Measurements from ENCODE around the gene NF2.

Gene NF2

DNA sequence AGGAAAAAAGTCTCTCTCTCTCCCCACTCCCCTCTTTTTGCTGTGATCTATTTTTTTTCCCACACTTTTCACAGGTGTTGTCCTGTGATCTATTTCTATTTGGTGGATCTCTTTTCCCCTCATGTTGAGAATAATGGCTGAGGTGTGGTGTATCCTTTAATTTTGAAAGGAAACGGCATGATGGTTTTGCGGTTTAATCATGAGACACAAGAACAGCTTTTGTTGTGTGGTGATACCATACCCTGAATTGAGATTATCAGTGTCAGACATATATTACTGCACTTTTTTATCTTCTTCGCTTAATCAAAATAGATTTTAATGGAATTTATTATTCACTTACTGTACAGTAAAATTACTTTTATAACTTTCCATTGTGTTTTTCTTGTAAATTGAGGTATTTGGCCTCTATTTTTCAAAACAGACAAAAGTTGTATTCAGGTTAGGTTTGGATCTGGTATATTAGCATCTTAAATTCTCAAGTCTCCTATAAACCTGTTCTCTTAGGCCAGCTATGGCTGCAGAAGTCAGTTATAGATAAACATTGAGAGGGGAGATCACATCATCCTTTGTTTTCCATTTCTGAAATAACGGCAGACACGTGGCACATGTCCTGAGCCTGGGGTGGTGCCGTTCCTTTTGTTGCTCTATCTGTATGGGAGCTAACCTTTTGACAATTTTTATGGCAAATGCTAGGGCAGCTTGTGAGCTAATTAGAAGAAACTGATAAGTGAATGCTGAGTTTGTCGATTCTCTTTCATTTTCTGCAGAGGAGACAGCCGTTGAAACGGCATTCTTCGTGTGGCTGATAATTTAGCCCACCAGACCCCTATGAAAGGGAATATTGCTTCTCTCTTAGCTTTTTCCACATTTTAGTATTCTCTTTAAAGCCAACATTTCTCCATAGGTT lies 25.8 kb downstream of the NF2 start:
- H3K27ac ChIP-seq (ENCODE audit: low read depth, low read length), result no peak overlapping the region
- no peak overlapping the region for H4K5ac ChIP-seq (ENCODE audit: low read length)
- no peak overlapping the region for H2BK120ac ChIP-seq (ENCODE audit: low read depth, low read length)
- H3K27me3 ChIP-seq (ENCODE audit: insufficient read depth, low read length, poor library complexity), result no peaks in the 10 kb centered on the region
- no peak overlapping the region for H3K9ac ChIP-seq (ENCODE audit: low read length)
- no peak overlapping the region for H3K4ac ChIP-seq (ENCODE audit: low read depth, low read length)
- H2AK5ac ChIP-seq (ENCODE audit: low read length), result no peak overlapping the region
- H3K4me3 ChIP-seq (ENCODE audit: low read length), result no peak overlapping the region
- peaks cover 25% of the 10 kb centered on the region for H3K79me1 ChIP-seq (ENCODE audit: low read length)
- no peak overlapping the region for H2BK15ac ChIP-seq (replicated peaks; ENCODE audit: low read depth)
- no peak overlapping the region for H3K56ac ChIP-seq (ENCODE audit: low read length)
- no peak overlapping the region for H3K18ac ChIP-seq (ENCODE audit: low read length)
- no peaks in the 10 kb centered on the region for H3K36me3 ChIP-seq (ENCODE audit: control insufficient read depth, insufficient read depth, low read length)
- H3K79me2 ChIP-seq (ENCODE audit: control insufficient read depth, insufficient read depth, low read length), result peaks cover 3% of the 10 kb centered on the region
- no peak for DNase-seq
- H2BK5ac ChIP-seq (ENCODE audit: low read length), result no peak overlapping the region
- H3K4me1 ChIP-seq (ENCODE audit: control insufficient read depth, low read depth, low read length), result no peaks in the 10 kb centered on the region
- no CpG with 5 or more reads among the region's 10 CpGs for WGBS (ENCODE audit: extremely low coverage, insufficient coverage, low lambda C conversion rate)
- no peak overlapping the region for H3K23ac ChIP-seq (ENCODE audit: low read length)
- H4K8ac ChIP-seq (ENCODE audit: low read depth, low read length), result no peak overlapping the region
- no peak overlapping the region for H3K4me2 ChIP-seq (ENCODE audit: low read length)

DNA sequence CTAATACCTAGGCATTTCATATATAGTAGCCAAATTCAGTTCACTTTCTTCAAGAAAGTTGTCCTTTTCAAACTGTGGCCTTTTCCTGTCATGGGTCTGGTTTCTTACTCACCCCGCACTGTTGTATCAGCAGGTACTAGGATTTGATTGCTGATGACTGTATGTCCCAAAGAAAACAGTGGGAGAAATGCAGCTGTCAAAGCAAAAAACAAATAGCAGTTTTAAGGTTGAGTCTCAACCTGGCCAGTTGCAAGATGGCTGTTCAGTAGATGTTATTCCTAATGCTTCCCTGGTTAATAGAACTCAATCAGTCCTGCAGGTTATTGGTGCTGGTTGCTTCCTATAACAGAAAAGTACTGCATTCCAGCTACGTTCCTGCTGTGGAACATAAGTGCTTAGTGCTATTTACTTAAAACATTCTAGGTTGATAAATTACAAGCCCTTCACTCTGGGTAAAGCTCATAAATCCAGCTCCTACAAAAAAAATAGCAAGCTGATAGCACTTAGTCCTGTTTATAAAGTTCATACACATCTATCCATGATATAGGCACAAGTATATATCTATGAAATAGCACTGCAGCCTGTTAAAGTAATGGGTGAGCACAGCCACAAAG lies 26.6 kb downstream of the NF2 start:
- no CpG with 5 or more reads among the region's 2 CpGs for WGBS (ENCODE audit: extremely low coverage, insufficient coverage, low lambda C conversion rate)
- Histone ChIP-seq H3K79me2 (ENCODE audit: control insufficient read depth, insufficient read depth, low read length) (peaks cover 3% of the 10 kb centered on the region), H3K23ac (ENCODE audit: low read length) (no peak overlapping the region), H3K18ac (ENCODE audit: low read length) (no peak overlapping the region), H3K36me3 (ENCODE audit: control insufficient read depth, insufficient read depth, low read length) (no peaks in the 10 kb centered on the region), H2BK5ac (ENCODE audit: low read length) (no peak overlapping the region), H2AK5ac (ENCODE audit: low read length) (no peak overlapping the region), H3K27ac (ENCODE audit: low read depth, low read length) (no peak overlapping the region), H4K8ac (ENCODE audit: low read depth, low read length) (no peak overlapping the region), H3K4ac (ENCODE audit: low read depth, low read length) (no peak overlapping the region), H3K27me3 (ENCODE audit: insufficient read depth, low read length, poor library complexity) (no peaks in the 10 kb centered on the region), H2BK120ac (ENCODE audit: low read depth, low read length) (no peak overlapping the region), H3K4me3 (ENCODE audit: low read length) (no peak overlapping the region), H3K4me2 (ENCODE audit: low read length) (no peak overlapping the region), H4K5ac (ENCODE audit: low read length) (no peak overlapping the region), H3K9ac (ENCODE audit: low read length) (no peak overlapping the region), H3K4me1 (ENCODE audit: control insufficient read depth, low read depth, low read length) (no peaks in the 10 kb centered on the region), H3K79me1 (ENCODE audit: low read length) (peaks cover 25% of the 10 kb centered on the region), H3K56ac (ENCODE audit: low read length) (no peak overlapping the region), H2BK15ac (replicated peaks; ENCODE audit: low read depth) (no peak overlapping the region)
- DNase-seq, result no peak

DNA sequence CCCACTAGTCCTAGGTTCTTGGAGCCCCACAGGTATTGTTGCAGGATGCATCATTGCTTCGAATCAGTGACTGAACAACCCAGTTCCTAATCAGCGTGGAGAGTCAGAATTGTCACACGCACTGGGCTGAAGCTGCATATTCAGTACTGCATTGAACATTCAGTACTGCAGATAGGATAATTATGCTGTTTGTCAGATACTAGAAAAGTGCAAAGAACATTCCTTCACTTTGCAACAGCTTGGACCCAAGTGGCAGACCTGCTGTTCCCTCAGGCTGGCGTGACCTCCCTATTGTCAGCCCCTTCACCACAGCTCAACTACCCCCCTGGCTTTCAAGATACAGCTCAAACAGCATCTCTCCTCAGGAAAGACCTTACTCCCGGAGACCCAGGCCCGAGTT lies 27.6 kb downstream of the NF2 start:
- Histone ChIP-seq H3K27me3 (ENCODE audit: insufficient read depth, low read length, poor library complexity) (no peaks in the 10 kb centered on the region), H2AK5ac (ENCODE audit: low read length) (no peak overlapping the region), H3K4me3 (ENCODE audit: low read length) (no peak overlapping the region), H3K79me2 (ENCODE audit: control insufficient read depth, insufficient read depth, low read length) (peaks cover 3% of the 10 kb centered on the region), H2BK15ac (replicated peaks; ENCODE audit: low read depth) (no peak overlapping the region), H4K5ac (ENCODE audit: low read length) (no peak overlapping the region), H3K23ac (ENCODE audit: low read length) (no peak overlapping the region), H3K27ac (ENCODE audit: low read depth, low read length) (no peak overlapping the region), H3K79me1 (ENCODE audit: low read length) (peaks cover 25% of the 10 kb centered on the region), H3K4me2 (ENCODE audit: low read length) (no peak overlapping the region), H3K4me1 (ENCODE audit: control insufficient read depth, low read depth, low read length) (no peaks in the 10 kb centered on the region), H2BK5ac (ENCODE audit: low read length) (no peak overlapping the region), H3K36me3 (ENCODE audit: control insufficient read depth, insufficient read depth, low read length) (no peaks in the 10 kb centered on the region), H2BK120ac (ENCODE audit: low read depth, low read length) (no peak overlapping the region), H4K8ac (ENCODE audit: low read depth, low read length) (no peak overlapping the region), H3K9ac (ENCODE audit: low read length) (no peak overlapping the region), H3K18ac (ENCODE audit: low read length) (no peak overlapping the region), H3K56ac (ENCODE audit: low read length) (no peak overlapping the region), H3K4ac (ENCODE audit: low read depth, low read length) (no peak overlapping the region)
- no CpG with 5 or more reads among the region's 6 CpGs for WGBS (ENCODE audit: extremely low coverage, insufficient coverage, low lambda C conversion rate)
- DNase-seq, result no peak

DNA sequence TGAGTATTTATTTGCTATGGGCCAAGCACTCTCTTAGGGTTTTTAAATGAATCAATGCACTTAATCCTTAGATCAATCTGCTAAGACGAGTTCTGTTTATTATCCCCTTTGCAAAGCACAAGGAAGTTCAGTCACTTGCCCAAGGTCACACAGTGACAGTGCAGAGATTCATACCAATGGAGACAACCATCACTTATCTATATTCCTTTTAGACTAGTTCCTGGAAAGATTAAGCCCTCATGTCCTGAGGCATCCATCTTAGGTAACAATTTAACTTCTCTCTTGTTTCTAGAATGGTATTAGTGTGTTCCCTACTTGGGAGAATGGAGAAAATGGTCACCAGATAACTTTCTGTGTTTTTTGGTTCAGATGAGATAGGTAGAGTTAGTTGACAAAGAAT lies 28.3 kb downstream of the NF2 start:
- no peak overlapping the region for H3K23ac ChIP-seq (ENCODE audit: low read length)
- no peaks in the 10 kb centered on the region for H3K4me1 ChIP-seq (ENCODE audit: control insufficient read depth, low read depth, low read length)
- DNase-seq, result no peak
- H3K4ac ChIP-seq (ENCODE audit: low read depth, low read length), result no peak overlapping the region
- no peaks in the 10 kb centered on the region for H3K27me3 ChIP-seq (ENCODE audit: insufficient read depth, low read length, poor library complexity)
- no peak overlapping the region for H2BK120ac ChIP-seq (ENCODE audit: low read depth, low read length)
- no peak overlapping the region for H2BK15ac ChIP-seq (replicated peaks; ENCODE audit: low read depth)
- no peak overlapping the region for H2AK5ac ChIP-seq (ENCODE audit: low read length)
- no peak overlapping the region for H3K9ac ChIP-seq (ENCODE audit: low read length)
- peaks cover 28% of the 10 kb centered on the region for H3K79me1 ChIP-seq (ENCODE audit: low read length)
- no peak overlapping the region for H3K18ac ChIP-seq (ENCODE audit: low read length)
- H3K27ac ChIP-seq (ENCODE audit: low read depth, low read length), result no peak overlapping the region
- H2BK5ac ChIP-seq (ENCODE audit: low read length), result no peak overlapping the region
- no CpG with 5 or more reads among the region's 1 CpG for WGBS (ENCODE audit: extremely low coverage, insufficient coverage, low lambda C conversion rate)
- H3K36me3 ChIP-seq (ENCODE audit: control insufficient read depth, insufficient read depth, low read length), result no peaks in the 10 kb centered on the region
- no peak overlapping the region for H4K5ac ChIP-seq (ENCODE audit: low read length)
- peaks cover 3% of the 10 kb centered on the region for H3K79me2 ChIP-seq (ENCODE audit: control insufficient read depth, insufficient read depth, low read length)
- H3K4me2 ChIP-seq (ENCODE audit: low read length), result no peak overlapping the region
- no peak overlapping the region for H3K4me3 ChIP-seq (ENCODE audit: low read length)
- no peak overlapping the region for H3K56ac ChIP-seq (ENCODE audit: low read length)
- no peak overlapping the region for H4K8ac ChIP-seq (ENCODE audit: low read depth, low read length)

DNA sequence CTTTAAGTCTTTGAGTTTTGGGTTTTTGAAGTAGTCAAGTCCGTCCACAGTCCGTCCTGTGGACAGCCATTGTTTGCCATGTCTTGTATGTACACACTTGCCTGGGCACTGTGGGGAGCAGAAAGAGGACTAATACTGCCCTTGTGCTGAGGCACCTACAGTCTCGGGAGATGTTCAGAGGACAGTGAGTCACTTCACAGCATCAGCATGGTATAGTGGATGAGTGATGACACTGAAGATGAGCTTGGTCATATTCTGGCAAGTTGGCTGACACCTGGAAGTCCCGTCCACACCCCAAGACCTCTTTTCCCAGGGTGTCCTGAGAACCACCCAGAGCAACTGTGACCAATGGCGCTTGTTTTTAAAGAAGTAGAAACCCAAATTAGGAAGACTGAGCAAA lies 29.2 kb downstream of the NF2 start:
- Histone ChIP-seq H2BK120ac (ENCODE audit: low read depth, low read length) (no peak overlapping the region), H3K79me2 (ENCODE audit: control insufficient read depth, insufficient read depth, low read length) (peaks cover 3% of the 10 kb centered on the region), H3K27me3 (ENCODE audit: insufficient read depth, low read length, poor library complexity) (no peaks in the 10 kb centered on the region), H3K4me3 (ENCODE audit: low read length) (no peak overlapping the region), H3K23ac (ENCODE audit: low read length) (no peak overlapping the region), H4K8ac (ENCODE audit: low read depth, low read length) (no peak overlapping the region), H3K36me3 (ENCODE audit: control insufficient read depth, insufficient read depth, low read length) (no peaks in the 10 kb centered on the region), H3K56ac (ENCODE audit: low read length) (no peak overlapping the region), H3K79me1 (ENCODE audit: low read length) (peaks cover 29% of the 10 kb centered on the region), H2AK5ac (ENCODE audit: low read length) (no peak overlapping the region), H3K18ac (ENCODE audit: low read length) (no peak overlapping the region), H4K5ac (ENCODE audit: low read length) (no peak overlapping the region), H3K4me2 (ENCODE audit: low read length) (no peak overlapping the region), H3K27ac (ENCODE audit: low read depth, low read length) (no peak overlapping the region), H2BK15ac (replicated peaks; ENCODE audit: low read depth) (no peak overlapping the region), H2BK5ac (ENCODE audit: low read length) (no peak overlapping the region), H3K4me1 (ENCODE audit: control insufficient read depth, low read depth, low read length) (no peaks in the 10 kb centered on the region), H3K9ac (ENCODE audit: low read length) (no peak overlapping the region), H3K4ac (ENCODE audit: low read depth, low read length) (no peak overlapping the region)
- no peak for DNase-seq
- WGBS (ENCODE audit: extremely low coverage, insufficient coverage, low lambda C conversion rate), result no CpG with 5 or more reads among the region's 5 CpGs
